ENCODE measurements around the gene AKNAD1.
A peak's percentile ranks its signal among the peaks of the same experiment; 100 is the strongest.

DNA sequence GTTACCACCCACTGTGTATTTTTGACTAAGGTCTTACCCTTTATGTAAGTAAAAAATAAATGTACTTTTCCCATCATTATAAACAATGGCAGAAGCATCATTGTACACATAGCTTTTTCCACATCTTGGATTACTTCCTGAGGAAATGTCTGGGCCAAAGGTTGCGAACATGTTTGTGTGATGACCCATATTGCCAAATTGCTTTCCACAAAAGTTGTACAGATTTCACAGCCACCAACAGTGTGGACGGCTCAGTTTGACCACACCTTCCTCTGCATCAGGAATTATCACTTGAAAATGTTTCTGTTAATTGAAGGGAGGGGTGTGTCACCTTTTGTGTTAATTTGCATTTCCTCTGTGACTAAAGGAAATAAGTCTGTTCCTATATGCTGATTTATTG is 25.7 kb downstream of the AKNAD1 start:
- TF ChIP-seq TAF1 (IDR thresholded peaks at IDR 0.05; ENCODE audit: borderline replicate concordance, low read depth, low read length) (no peak), EP300 (IDR thresholded peaks at IDR 0.05; ENCODE audit: borderline replicate concordance in 1 of 2, low read depth in 1 of 2, low read length in 1 of 2) (0 out of 4 replicates have a peak, but pooled peaks of 1 of the 2 experiments have one; percentile 5), POLR2AphosphoS5 (IDR thresholded peaks at IDR 0.05; ENCODE audit: low read depth, low read length) (no peak), RCOR1 (IDR thresholded peaks at IDR 0.05; ENCODE audit: low read length) (no peak), NFIC (IDR thresholded peaks at IDR 0.05; ENCODE audit: borderline replicate concordance) (no peak), SIN3A (IDR thresholded peaks at IDR 0.05; ENCODE audit: borderline replicate concordance, low read depth, low read length) (no peak), RAD21 (IDR thresholded peaks at IDR 0.05; ENCODE audit: low read length) (no peak)
- TF ChIP-seq, protein P1, sequence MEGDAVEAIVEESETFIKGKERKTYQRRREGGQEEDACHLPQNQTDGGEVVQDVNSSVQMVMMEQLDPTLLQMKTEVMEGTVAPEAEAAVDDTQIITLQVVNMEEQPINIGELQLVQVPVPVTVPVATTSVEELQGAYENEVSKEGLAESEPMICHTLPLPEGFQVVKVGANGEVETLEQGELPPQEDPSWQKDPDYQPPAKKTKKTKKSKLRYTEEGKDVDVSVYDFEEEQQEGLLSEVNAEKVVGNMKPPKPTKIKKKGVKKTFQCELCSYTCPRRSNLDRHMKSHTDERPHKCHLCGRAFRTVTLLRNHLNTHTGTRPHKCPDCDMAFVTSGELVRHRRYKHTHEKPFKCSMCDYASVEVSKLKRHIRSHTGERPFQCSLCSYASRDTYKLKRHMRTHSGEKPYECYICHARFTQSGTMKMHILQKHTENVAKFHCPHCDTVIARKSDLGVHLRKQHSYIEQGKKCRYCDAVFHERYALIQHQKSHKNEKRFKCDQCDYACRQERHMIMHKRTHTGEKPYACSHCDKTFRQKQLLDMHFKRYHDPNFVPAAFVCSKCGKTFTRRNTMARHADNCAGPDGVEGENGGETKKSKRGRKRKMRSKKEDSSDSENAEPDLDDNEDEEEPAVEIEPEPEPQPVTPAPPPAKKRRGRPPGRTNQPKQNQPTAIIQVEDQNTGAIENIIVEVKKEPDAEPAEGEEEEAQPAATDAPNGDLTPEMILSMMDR (IDR thresholded peaks at IDR 0.05) = no peak
- TF ChIP-seq, protein P2, sequence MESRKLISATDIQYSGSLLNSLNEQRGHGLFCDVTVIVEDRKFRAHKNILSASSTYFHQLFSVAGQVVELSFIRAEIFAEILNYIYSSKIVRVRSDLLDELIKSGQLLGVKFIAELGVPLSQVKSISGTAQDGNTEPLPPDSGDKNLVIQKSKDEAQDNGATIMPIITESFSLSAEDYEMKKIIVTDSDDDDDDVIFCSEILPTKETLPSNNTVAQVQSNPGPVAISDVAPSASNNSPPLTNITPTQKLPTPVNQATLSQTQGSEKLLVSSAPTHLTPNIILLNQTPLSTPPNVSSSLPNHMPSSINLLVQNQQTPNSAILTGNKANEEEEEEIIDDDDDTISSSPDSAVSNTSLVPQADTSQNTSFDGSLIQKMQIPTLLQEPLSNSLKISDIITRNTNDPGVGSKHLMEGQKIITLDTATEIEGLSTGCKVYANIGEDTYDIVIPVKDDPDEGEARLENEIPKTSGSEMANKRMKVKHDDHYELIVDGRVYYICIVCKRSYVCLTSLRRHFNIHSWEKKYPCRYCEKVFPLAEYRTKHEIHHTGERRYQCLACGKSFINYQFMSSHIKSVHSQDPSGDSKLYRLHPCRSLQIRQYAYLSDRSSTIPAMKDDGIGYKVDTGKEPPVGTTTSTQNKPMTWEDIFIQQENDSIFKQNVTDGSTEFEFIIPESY (IDR thresholded peaks at IDR 0.05; ENCODE audit: borderline replicate concordance, low read depth) = no peak
- TF ChIP-seq, protein P3, sequence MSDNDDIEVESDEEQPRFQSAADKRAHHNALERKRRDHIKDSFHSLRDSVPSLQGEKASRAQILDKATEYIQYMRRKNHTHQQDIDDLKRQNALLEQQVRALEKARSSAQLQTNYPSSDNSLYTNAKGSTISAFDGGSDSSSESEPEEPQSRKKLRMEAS (IDR thresholded peaks at IDR 0.05; ENCODE audit: low read depth) = no peak
- TF ChIP-seq, protein P4, sequence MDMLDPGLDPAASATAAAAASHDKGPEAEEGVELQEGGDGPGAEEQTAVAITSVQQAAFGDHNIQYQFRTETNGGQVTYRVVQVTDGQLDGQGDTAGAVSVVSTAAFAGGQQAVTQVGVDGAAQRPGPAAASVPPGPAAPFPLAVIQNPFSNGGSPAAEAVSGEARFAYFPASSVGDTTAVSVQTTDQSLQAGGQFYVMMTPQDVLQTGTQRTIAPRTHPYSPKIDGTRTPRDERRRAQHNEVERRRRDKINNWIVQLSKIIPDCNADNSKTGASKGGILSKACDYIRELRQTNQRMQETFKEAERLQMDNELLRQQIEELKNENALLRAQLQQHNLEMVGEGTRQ (IDR thresholded peaks at IDR 0.05; ENCODE audit: borderline replicate concordance, low read depth, low read length) = no peak
